HepG2 (cell line): Measurements from ENCODE around the gene PCSK6. TPM values are rescaled to one million over a fixed set of nuclear protein-coding genes. Genes with fewer than 3 reads are reported as not detected.

Source experiments
- ADNP ChIP-seq: sonication (generic); formaldehyde crosslinking; IDR thresholded peaks from 2 replicates; pipeline ENCODE4 v1.4.0; 2020; ENCODE audit warnings: missing genetic modification reagents
- AHR ChIP-seq: IDR thresholded peaks from 2 replicates; pipeline ENCODE4 v1.6.1; 2018; ENCODE audit warnings: missing genetic modification reagents, missing compliant biosample characterization
- ARID5B ChIP-seq: IDR thresholded peaks from 2 replicates; pipeline ENCODE4 v1.4.0; 2020; ENCODE audit warnings: mild to moderate bottlenecking, missing genetic modification reagents
- EED ChIP-seq: sonication (generic); formaldehyde crosslinking; IDR thresholded peaks from 2 replicates; pipeline ENCODE4 v1.5.0; 2020; ENCODE audit warnings: mild to moderate bottlenecking, missing genetic modification reagents
- FOXA1 ChIP-seq, 2 experiments: fragments of 450-650 bp in 1 of 2; sonication (generic) in 1 of 2; formaldehyde crosslinking in 1 of 2; IDR thresholded peaks; 2 replicates each; pipeline versions ENCODE4 v1.4.0 to v1.6.1; 2016 to 2020; ENCODE audit warnings: missing genetic modification reagents in 1 of 2
- FOXO4 ChIP-seq: sonication (generic); formaldehyde crosslinking; conservative IDR thresholded peaks from 2 replicates; pipeline ENCODE4 v1.8.1; 2023; ENCODE audit warnings: missing genetic modification reagents
- KDM4B ChIP-seq: sonication (generic); formaldehyde crosslinking; IDR thresholded peaks from 2 replicates; pipeline ENCODE4 v1.4.0; 2020; ENCODE audit warnings: missing genetic modification reagents
- KLF6 ChIP-seq: IDR thresholded peaks from 2 replicates; pipeline ENCODE4 v1.8.0; 2016; ENCODE audit warnings: missing biosample characterization, missing genetic modification reagents
- NFKB2 ChIP-seq: sonication (generic); formaldehyde crosslinking; IDR thresholded peaks from 2 replicates; pipeline ENCODE4 v1.4.0; 2020; ENCODE audit warnings: missing genetic modification reagents, borderline replicate concordance
- NRL ChIP-seq: sonication (generic); formaldehyde crosslinking; IDR thresholded peaks from 2 replicates; pipeline ENCODE4 v1.5.0; 2020; ENCODE audit warnings: missing genetic modification reagents, mild to moderate bottlenecking, moderate library complexity, borderline replicate concordance
- PBX2 ChIP-seq: IDR thresholded peaks from 2 replicates; pipeline ENCODE4 v1.6.1; 2016; ENCODE audit warnings: control low read depth
- PCBP2 ChIP-seq: fragments of 200-400 bp; formaldehyde crosslinking; optimal IDR thresholded peaks from 2 replicates; pipeline ENCODE3; 2018; ENCODE audit warnings: low read length, low read depth; ENCODE audit not compliant: poor library complexity, severe bottlenecking
- RFXANK ChIP-seq: IDR thresholded peaks from 2 replicates; pipeline ENCODE4 v1.6.1; 2016
- SAFB2 ChIP-seq: sonication (generic); formaldehyde crosslinking; IDR thresholded peaks from 2 replicates; pipeline ENCODE4 v1.5.1; 2020; ENCODE audit warnings: missing genetic modification reagents, low read depth, mild to moderate bottlenecking, borderline replicate concordance
- SRSF9 ChIP-seq: fragments of 200-400 bp; formaldehyde crosslinking; IDR thresholded peaks from 2 replicates; pipeline ENCODE4 v1.6.1; 2018; ENCODE audit warnings: borderline replicate concordance, mild to moderate bottlenecking, low read depth, low read length; ENCODE audit not compliant: insufficient read depth, poor library complexity, severe bottlenecking
- TBX2 ChIP-seq: sonication (generic); formaldehyde crosslinking; IDR thresholded peaks from 2 replicates; pipeline ENCODE4 v1.5.0; 2020; ENCODE audit warnings: missing genetic modification reagents, mild to moderate bottlenecking, borderline replicate concordance
- YEATS2 ChIP-seq: sonication (generic); formaldehyde crosslinking; IDR thresholded peaks from 2 replicates; pipeline ENCODE4 v1.4.0; 2020; ENCODE audit warnings: missing genetic modification reagents, borderline replicate concordance
- ZNF101 ChIP-seq: sonication (generic); formaldehyde crosslinking; IDR thresholded peaks from 2 replicates; pipeline ENCODE4 v1.4.0; 2020; ENCODE audit warnings: mild to moderate bottlenecking, low read depth, missing genetic modification reagents, borderline replicate concordance
- ZNF251 ChIP-seq: sonication (generic); formaldehyde crosslinking; IDR thresholded peaks from 2 replicates; pipeline ENCODE4 v1.9.0; 2021; ENCODE audit warnings: mild to moderate bottlenecking, missing genetic modification reagents
- ZNF333 ChIP-seq: sonication (generic); formaldehyde crosslinking; IDR thresholded peaks from 2 replicates; pipeline ENCODE4 v1.4.0; 2020; ENCODE audit warnings: mild to moderate bottlenecking, missing genetic modification reagents, borderline replicate concordance
- ZNF557 ChIP-seq: sonication (generic); formaldehyde crosslinking; IDR thresholded peaks from 2 replicates; pipeline ENCODE4 v1.4.0; 2020; ENCODE audit warnings: missing genetic modification reagents
- ZNF703 ChIP-seq: sonication (generic); formaldehyde crosslinking; IDR thresholded peaks from 2 replicates; pipeline ENCODE4 v1.5.1; 2020; ENCODE audit warnings: missing genetic modification reagents, mild to moderate bottlenecking, moderate library complexity, borderline replicate concordance
- ZNF792 ChIP-seq: IDR thresholded peaks from 2 replicates; pipeline ENCODE4 v1.6.1; 2016
- ZSCAN22 ChIP-seq: sonication (generic); formaldehyde crosslinking; IDR thresholded peaks from 2 replicates; pipeline ENCODE4 v1.4.0; 2020; ENCODE audit warnings: mild to moderate bottlenecking, missing genetic modification reagents
- polyA plus RNA-seq, 8 experiments: library from polyadenylated mRNA; depleted of rRNA in 3 of 8; stranded (reverse) in 7 of 8; unstranded in 1 of 8; fragments of >200 nt; fragmentation: Illumina TruSeq in 4 of 8; extraction: Trizol in 4 of 8; gene quantifications; 2 replicates each; pipeline versions ENCODE4 v1.2.1 to v1.2.3, GENCODE V29; 2011 to 2016; ENCODE audit warnings: low read depth in 4 of 8, missing spikeins in 1 of 8, mixed read lengths in 1 of 8; ENCODE audit not compliant: insufficient read depth in 1 of 8
- total RNA-seq, 5 experiments: library from RNA; depleted of rRNA; stranded (reverse); fragments of >200 nt; fragmentation: Illumina TruSeq; extraction: Trizol; gene quantifications; 2 replicates each; pipeline ENCODE4 v1.2.3, GENCODE V29; 2016; ENCODE audit warnings: low read depth in 1 of 5

The PCSK6 gene
- total and polyA plus RNA-seq, 2 of the 13 experiments (the other 11 are each of a cell fraction or from before 2014, with no cell fraction given) = 56.5 to 155 TPM

GRCh38 chr15:101294731-101295606 is 194.5 kb downstream of the PCSK6 start, which contains the start of gene SNRPA1 (continued):
- no peak for TF ChIP-seq FOXA1 (IDR thresholded peaks at IDR 0.05)
- TF ChIP-seq FOXA1 (CRISPR knock-in tag; IDR thresholded peaks at IDR 0.05) = peak; percentile 31; the same call in 1 of the 2 replicates
- peak; percentile 47; the same call in 1 of the 2 replicates for TF ChIP-seq FOXO4 (CRISPR knock-in tag)
- TF ChIP-seq ZNF101 = no peak; the same call in 1 of the 2 replicates
- peak; percentile 77; the same call in 1 of the 2 replicates for TF ChIP-seq ZNF333 (CRISPR knock-in tag)
- peak; percentile 93 for TF ChIP-seq TBX2 (CRISPR knock-in tag)
- peak; percentile 83 for TF ChIP-seq NRL
- TF ChIP-seq SRSF9 = no peak
- no peak for TF ChIP-seq PBX2 (CRISPR knock-in tag)
- peak; percentile 98; the same call in 1 of the 2 replicates for TF ChIP-seq SAFB2 (CRISPR knock-in tag)
- TF ChIP-seq ARID5B (CRISPR knock-in tag) = peak; percentile 63
- peak; percentile 84; the same call in 1 of the 2 replicates for TF ChIP-seq KLF6 (CRISPR knock-in tag)
- TF ChIP-seq NFKB2 = peak; percentile 91
- TF ChIP-seq ZNF557 (CRISPR knock-in tag) = no peak
- 0 out of 2 replicates have a peak, but pooled peaks have one; percentile 56 for TF ChIP-seq ZNF251 (CRISPR knock-in tag)
- peak; percentile 98 for TF ChIP-seq YEATS2
- TF ChIP-seq ZSCAN22 = peak; percentile 29; the same call in 1 of the 2 replicates
- TF ChIP-seq AHR = peak; percentile 79
- no peak for TF ChIP-seq KDM4B
- no peak for TF ChIP-seq ADNP
- TF ChIP-seq ZNF703 (CRISPR knock-in tag) = peak; percentile 35; the same call in 1 of the 2 replicates
- peak; percentile 74 for TF ChIP-seq ZNF792 (CRISPR knock-in tag)
- no peak for TF ChIP-seq PCBP2
- no peak for TF ChIP-seq RFXANK (CRISPR knock-in tag)
- TF ChIP-seq EED (CRISPR knock-in tag) = no peak
